HAP-1 (cell line): ENCODE data around the gene ARHGAP24.

ENCODE experiments used
- DNase-seq, 2 experiments: peaks; one replicate each; pipeline ENCODE4 v3.0.0-alpha.2; 2016 to 2020; ENCODE audit warnings: low spot score in 2 of 2
- H3K27me3 ChIP-seq: fragments of 250-450 bp; sonication (Bioruptor Pico); 2 replicates; pipeline ENCODE4 v1.5.1; 2020; ENCODE audit warnings: low read depth, mild to moderate bottlenecking, moderate library complexity
- H3K36me3 ChIP-seq: fragments of 250-450 bp; sonication (Bioruptor Pico); replicated peaks from 2 replicates; pipeline ENCODE4 v1.5.1; 2020; ENCODE audit warnings: mild to moderate bottlenecking
- H3K4me1 ChIP-seq: fragments of 250-450 bp; sonication (Bioruptor Pico); 2 replicates; pipeline ENCODE4 v1.5.1; 2020; ENCODE audit warnings: mild to moderate bottlenecking
- H3K4me3 ChIP-seq: fragments of 250-450 bp; sonication (Bioruptor Pico); 2 replicates; pipeline ENCODE4 v1.5.1; 2020; ENCODE audit warnings: mild to moderate bottlenecking, moderate library complexity
- H3K9me3 ChIP-seq: fragments of 250-450 bp; sonication (Bioruptor Pico); 2 replicates; pipeline ENCODE4 v1.5.1; 2020; ENCODE audit warnings: mild to moderate bottlenecking, moderate library complexity
- in situ Hi-C: fragments of 300-500 bp; cut with MboI; formaldehyde crosslinking; loops from 3 replicates; pipeline ENCODE4 v1.14.3; 2020; ENCODE audit warnings: low sequenced_read_pairs, inconsistent platforms, mixed read lengths

ARHGAP24 gene

GRCh38 chr4:86050496-86050895, 575.5 kb downstream of the ARHGAP24 start:
- no peaks in the 10 kb centered on the region for H3K9me3 ChIP-seq
- no peaks in the 10 kb centered on the region for H3K4me1 ChIP-seq
- in situ Hi-C loops, result no loop called here
- DNase-seq, result no peak
- H3K36me3 ChIP-seq, result no peaks in the 10 kb centered on the region
- no peaks in the 10 kb centered on the region; the same call in 1 of the 2 replicates for H3K27me3 ChIP-seq
- H3K4me3 ChIP-seq, result no peak overlapping the region
